LNCAP (cell line): ENCODE results near the gene TFCP2L1.

Source experiments
- CTCF ChIP-seq: fragments of 450-650 bp; IDR thresholded peaks from 2 replicates; pipeline ENCODE4 v1.5.1; 2017; ENCODE audit warnings: mild to moderate bottlenecking

The TFCP2L1 gene

GRCh38 chr2:121189661-121190381 is 95.2 kb downstream of the TFCP2L1 start:
- no peak for TF ChIP-seq CTCF

DNA sequence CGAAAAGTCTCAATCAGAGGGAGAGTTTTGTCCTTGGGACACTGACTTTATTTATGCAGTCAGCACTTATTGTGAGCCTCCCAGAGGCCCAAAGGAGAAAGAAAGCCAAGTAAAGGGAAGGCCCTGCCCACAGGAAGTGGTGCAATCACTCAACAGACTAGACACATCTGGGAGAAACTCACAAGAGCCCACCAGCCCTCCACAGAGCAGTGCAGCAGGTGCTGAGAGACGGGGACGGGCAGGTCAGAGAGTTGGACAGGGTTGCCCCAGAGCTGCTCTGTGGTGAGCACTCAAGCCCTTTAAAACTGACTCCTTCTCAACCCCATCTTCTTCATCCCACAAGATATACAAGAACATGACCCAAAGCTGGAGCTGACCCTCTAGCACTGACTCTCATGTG is 96.0 kb downstream of the TFCP2L1 start:
- TF ChIP-seq CTCF = no peak

- no peak for TF ChIP-seq CTCF
Observed at GRCh38 chr2:121187982-121188411, 97.0 kb downstream of the TFCP2L1 start.

GRCh38 chr2:121187351-121187981 is 97.5 kb downstream of the TFCP2L1 start:
- no peak for TF ChIP-seq CTCF

DNA sequence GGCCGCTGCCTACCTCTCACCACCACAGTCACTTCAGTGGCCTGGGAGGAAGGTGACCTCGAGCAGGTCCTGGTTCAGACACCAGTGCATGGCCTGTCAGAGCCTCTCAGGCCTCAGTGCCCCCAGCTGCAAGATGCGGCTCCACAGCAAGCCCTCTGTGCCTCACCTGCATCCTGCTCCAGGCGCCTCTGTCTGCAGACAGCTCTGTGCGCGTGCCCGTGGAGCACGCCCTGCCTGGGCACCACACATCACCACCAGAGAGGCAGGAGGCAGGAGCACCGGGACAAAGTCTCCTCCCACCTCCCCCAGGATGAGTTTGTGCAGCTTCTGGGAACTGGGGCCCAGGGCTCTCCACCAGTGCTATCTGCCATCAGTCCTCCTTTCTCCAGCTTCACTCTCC is 98.7 kb downstream of the TFCP2L1 start:
- no peak for TF ChIP-seq CTCF

DNA sequence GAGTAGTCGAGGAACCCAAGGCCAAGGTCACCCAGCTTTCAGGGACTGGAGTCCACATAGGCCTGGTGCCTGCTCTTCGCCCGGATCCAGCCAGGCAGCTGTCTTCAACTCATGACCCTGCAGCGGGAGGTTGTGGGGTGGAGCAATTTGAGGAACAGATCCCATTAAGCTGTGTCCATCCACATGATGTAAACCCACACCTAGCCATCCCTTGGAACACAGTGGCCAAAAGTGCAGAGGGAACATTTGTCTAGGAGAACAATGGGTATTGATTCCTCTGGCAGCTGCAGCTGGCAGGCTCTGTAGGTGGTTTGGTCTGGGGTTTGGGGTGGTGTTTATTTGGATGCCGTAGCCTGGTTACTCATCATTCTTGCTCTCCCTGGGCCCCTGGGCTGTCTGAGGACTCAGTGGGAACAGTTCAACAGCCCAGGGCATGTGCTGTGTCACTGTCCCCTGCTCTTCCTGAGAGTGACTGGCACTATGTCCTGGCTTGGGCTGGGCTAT is 99.4 kb downstream of the TFCP2L1 start:
- no peak for TF ChIP-seq CTCF

- no peak for TF ChIP-seq CTCF
Observed at GRCh38 chr2:121185111-121185510, 99.9 kb downstream of the TFCP2L1 start.
